Amniotic stem cell (primary cell): ENCODE results near the gene USH1G.

Source experiments
- DNase-seq: peaks from one replicate; lab custom pipeline; 2025; lab: John Stamatoyannopoulos, UW

The USH1G gene

DNA sequence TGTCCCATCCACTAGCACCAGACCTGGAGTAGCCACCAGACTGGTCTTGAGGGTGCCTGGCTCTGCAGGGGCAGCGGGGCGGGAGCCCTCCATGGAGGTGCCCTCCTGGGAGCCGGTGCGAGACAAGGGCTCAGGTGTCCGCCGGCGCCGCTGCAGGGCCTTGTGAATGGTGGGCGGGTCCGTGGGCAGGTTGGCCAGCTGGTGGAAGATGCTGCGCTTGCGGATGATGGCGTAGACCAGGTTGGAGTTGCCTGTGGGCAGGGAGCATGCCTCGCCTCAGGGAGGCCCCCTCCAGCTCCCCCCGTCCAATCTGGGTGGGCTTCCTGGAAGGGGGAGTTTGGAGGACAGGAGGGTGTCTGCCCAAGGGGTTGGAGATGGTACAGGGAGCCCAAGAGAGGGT lies 31.1 kb upstream of the USH1G start:
- DNase-seq = no peak

DNA sequence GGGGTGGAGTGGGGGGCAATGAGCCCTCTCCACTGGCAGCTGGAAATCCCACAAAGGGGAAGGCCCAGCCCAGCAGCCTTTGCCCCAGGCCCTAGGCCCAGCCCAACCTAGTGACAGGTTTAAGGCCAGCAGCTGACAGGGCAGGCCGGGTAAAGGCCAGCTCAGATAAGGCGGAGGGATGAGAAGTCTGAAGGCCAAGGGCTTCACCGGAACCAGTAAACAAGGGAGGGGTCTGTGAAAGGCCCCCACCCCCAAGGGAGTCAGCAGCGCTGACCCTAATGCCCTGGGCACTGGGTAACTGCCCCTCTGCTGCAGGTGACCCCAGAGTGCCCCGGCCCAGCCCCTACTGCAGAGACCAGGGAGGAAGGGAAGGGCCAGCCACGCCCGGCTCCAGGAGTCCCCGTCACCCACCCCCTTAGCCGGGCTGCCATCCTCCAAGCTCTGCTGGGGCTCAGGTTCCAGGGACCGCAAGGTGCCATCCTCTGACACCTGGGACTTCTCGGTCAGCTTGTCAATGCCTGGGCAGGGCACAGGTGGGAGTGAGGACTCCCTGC lies 30.2 kb upstream of the USH1G start:
- DNase-seq = no peak

DNA sequence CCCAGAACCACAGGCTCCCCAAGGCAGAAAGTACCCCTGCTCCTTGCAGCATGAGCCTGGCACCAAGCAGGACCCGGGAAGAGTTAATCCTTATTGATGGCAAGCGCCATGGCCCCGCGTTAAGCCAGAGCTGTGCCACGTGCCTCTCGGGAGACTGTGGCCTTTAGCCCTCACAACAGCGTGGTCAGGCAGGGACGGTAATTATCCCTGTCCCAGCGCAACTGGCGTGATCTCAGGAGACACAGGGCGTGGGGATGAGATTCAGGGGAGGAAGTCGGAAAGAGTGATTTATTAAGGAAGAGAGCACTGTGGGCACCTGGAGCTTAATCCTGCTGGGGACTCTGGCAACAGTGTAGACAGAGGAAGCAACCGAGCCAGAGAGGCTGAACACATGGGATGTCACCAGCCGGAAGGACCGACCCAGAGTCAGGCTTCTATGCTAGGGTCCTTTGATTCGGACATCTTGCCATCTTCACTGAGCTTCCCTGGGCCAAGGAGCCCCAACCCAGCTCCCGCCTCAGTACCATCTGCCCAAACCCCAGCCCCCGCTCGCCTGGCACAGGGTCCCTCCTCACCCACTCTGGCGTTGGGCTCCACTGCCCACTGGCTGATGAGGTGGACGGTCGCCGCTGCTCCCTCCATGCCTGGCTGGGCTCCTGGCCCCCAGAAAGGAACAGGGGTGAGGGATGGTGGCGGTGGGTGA lies 29.5 kb upstream of the USH1G start:
- DNase-seq = no peak

GRCh38 chr17:74951680-74952421 lies 28.8 kb upstream of the USH1G start:
- no peak for DNase-seq

GRCh38 chr17:74951065-74951464 lies 28.0 kb upstream of the USH1G start:
- DNase-seq = no peak

- no peak for DNase-seq
Observed at GRCh38 chr17:74950207-74950606, 27.2 kb upstream of the USH1G start.

GRCh38 chr17:74949455-74950115 lies 26.5 kb upstream of the USH1G start:
- no peak for DNase-seq

DNA sequence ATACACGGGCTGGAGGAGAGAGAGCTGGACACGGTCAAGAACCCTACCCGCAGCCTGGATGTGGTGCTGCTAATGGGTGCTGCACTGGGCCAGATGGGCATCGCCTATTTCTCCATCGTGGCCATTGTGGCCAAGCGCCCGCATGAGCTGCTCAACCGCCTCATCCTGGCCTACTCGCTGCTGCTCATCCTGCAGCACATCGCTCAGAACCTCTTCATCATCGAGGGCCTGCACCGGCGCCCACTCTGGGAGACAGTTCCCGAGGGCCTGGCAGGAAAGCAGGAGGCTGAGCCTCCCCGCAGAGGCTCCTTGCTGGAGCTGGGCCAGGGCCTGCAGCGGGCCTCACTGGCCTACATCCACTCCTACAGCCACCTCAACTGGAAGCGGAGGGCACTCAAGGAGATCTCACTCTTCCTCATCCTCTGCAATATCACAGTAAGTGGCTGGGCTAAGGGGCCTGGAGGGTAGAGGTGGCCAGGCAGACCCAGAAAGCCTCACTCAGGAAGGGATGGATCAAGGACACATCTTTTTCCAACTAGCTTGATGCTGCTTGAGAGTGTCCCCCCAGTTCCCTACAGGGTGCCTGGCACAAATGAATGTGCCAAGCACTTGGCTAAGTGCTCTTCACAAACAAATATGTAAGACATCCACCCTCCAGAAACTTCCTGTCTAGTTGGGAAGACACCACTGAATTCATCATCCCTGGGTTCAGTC lies 24.1 kb upstream of the USH1G start:
- no peak for DNase-seq

- DNase-seq = no peak
Observed at GRCh38 chr17:74946641-74947040, 23.6 kb upstream of the USH1G start.

GRCh38 chr17:74945543-74945942 lies 22.5 kb upstream of the USH1G start:
- DNase-seq = no peak

DNA sequence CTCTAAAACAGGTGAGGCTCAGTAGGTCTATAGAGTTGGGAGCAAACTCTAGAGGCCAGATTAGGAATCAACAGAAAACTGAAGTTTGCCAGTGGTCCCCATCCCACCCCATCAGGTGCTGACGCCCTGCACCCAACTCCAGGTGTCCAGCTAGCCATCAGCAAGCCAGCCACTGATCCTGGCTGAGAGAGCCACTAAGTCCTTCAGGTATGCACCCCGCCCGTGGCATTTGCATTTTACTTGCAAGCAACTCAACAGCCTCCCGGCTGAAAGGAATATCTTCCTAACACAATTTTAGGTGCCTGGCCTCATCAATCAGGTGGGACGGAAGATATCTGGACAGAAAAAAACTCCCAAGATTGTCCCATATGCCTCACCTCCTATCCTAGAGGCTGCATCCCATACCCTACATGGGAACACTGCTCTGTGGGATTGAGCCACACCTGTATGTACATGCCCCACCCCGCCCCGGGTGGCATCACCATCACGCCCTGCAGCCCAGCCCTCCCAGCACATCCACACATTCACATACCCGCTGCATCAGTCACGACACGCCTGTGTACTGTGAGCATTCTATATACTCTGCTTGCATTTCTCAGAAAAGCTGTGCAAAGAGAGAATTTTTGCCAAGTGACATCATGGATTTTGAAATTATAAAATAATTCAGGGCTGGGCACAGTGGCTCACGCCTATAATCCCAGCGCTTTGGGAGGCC lies 20.9 kb upstream of the USH1G start:
- DNase-seq = no peak

GRCh38 chr17:74941128-74941725 lies 18.2 kb upstream of the USH1G start:
- no peak for DNase-seq

GRCh38 chr17:74939534-74939933 lies 16.5 kb upstream of the USH1G start:
- DNase-seq = no peak

DNA sequence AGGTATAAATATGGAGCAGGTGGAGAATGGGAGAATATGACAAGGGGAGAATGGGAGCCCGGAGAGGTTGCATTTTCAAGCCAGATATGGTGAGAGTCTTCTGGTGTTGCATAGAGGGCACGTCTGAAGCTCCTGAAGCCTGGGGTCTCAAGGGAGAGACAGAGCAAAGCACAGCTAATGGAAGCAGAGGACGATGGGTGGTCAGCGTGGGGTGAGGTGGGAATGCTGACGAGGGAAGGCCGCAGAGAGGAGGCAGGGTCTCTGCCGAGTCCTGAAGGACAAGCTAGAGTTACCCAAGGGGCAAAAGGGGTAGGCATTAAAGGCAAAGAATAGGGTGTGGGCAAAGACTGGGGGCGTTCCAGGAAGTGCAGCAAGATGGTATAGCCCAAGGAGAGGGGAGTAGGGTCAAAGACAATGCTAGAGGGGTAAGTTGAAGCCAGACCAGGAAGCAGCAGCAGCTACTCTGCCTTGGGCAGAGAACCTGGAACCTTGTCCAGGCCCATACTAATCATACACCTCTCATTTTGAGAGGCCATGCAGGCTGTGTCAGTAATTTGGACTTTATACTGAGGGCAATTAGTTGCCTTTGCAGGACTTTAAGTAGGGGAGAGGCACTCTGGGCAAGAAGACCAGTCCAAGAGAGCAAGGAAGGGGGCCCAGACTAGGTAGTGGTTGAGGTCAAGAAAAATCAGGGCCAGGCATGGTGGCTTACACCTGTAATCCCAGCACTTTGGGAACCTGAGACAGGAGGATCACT lies 15.3 kb upstream of the USH1G start:
- no peak for DNase-seq

- DNase-seq = no peak
Observed at GRCh38 chr17:74937064-74938051, 14.3 kb upstream of the USH1G start.

- DNase-seq = no peak
Observed at GRCh38 chr17:74936470-74936799, 13.4 kb upstream of the USH1G start.

GRCh38 chr17:74935585-74936469 lies 12.8 kb upstream of the USH1G start, which contains the start of gene OTOP3:
TSS of gene OTOP3 (plus strand) at chr17:74935898. CDS start at chr17:74935922, 24 bp downstream.
- DNase-seq = no peak

GRCh38 chr17:74935048-74935447 lies 12.0 kb upstream of the USH1G start:
- no peak for DNase-seq
